SU-DHL-6 (cell line): Measurements from ENCODE around the gene PPARD.

Experiments
- H2AFZ ChIP-seq: fragments of 200-600 bp; sonication (generic); 2 replicates; pipeline ENCODE4 v1.6.1; 2014; ENCODE audit warnings: low read depth, mild to moderate bottlenecking, moderate library complexity, mixed read lengths, antibody characterized with exemption, low read length; ENCODE audit not compliant: severe bottlenecking
- H3F3A ChIP-seq: fragments of 200-600 bp; shearing (Covaris generic); 2 replicates; pipeline ENCODE4 v1.6.0; 2016; ENCODE audit warnings: antibody characterized with exemption, mild to moderate bottlenecking; ENCODE audit not compliant: insufficient read depth
- H3K27ac ChIP-seq: fragments of 200-600 bp; sonication (generic); 2 replicates; pipeline ENCODE4 v1.5.1; 2016; ENCODE audit warnings: low read depth, mild to moderate bottlenecking, low read length, moderate library complexity, mixed read lengths
- H3K27me3 ChIP-seq: fragments of 200-600 bp; sonication (generic), shearing (Covaris generic); 2 replicates; pipeline ENCODE4 v1.6.0; 2014; ENCODE audit warnings: mild to moderate bottlenecking, low read length
- H3K36me3 ChIP-seq: fragments of 200-600 bp; sonication (generic); 2 replicates; pipeline ENCODE4 v1.6.1; 2014; ENCODE audit warnings: mild to moderate bottlenecking, low read length, mixed read lengths
- H3K4me2 ChIP-seq: fragments of 300-600, 200-600 bp; shearing (Covaris generic), sonication (generic); 2 replicates; pipeline ENCODE4 v1.6.0; 2014; ENCODE audit warnings: low read length, low read depth, mild to moderate bottlenecking; ENCODE audit not compliant: poor library complexity, severe bottlenecking
- H3K4me3 ChIP-seq: fragments of 200-600 bp; sonication (generic); 2 replicates; pipeline ENCODE4 v1.5.1; 2014; ENCODE audit warnings: antibody characterized with exemption, low read length, mild to moderate bottlenecking, mixed read lengths; ENCODE audit not compliant: insufficient read depth, poor library complexity, severe bottlenecking
- H3K79me2 ChIP-seq: fragments of 200-600 bp; sonication (generic); 2 replicates; pipeline ENCODE4 v1.6.1; 2014; ENCODE audit warnings: mild to moderate bottlenecking, low read length, moderate library complexity; ENCODE audit not compliant: insufficient read depth
- H3K9ac ChIP-seq: fragments of 200-600 bp; sonication (generic); 2 replicates; pipeline ENCODE4 v1.7.0; 2014; ENCODE audit warnings: mild to moderate bottlenecking, low read length
- H3K9me2 ChIP-seq: fragments of 200-600 bp; sonication (generic); replicated peaks from 2 replicates; pipeline ENCODE4 v1.6.1; 2014; ENCODE audit warnings: low read length; ENCODE audit not compliant: insufficient read depth
- H3K9me3 ChIP-seq: fragments of 200-600 bp; sonication (generic); 2 replicates; pipeline ENCODE4 v1.6.1; 2014; ENCODE audit warnings: low read length, mixed read lengths; ENCODE audit not compliant: insufficient read depth
- H4K20me1 ChIP-seq: fragments of 200-600 bp; sonication (generic); 2 replicates; pipeline ENCODE4 v1.6.1; 2014; ENCODE audit warnings: low read depth, mild to moderate bottlenecking, antibody characterized with exemption, low read length, moderate library complexity, mixed read lengths
- EZH2phosphoT487 ChIP-seq: fragments of 200-600 bp; sonication (generic), shearing (Covaris generic); conservative IDR thresholded peaks from 2 replicates; pipeline ENCODE4 v1.6.1; 2018; ENCODE audit warnings: mild to moderate bottlenecking, antibody characterized with exemption, low read length, moderate library complexity, mixed read lengths
- TF ChIP-seq, protein P1 (sequence below): fragments of 200-600 bp; sonication (generic); IDR thresholded peaks from one replicate; pipeline ENCODE4 v1.5.1; 2017; ENCODE audit warnings: antibody characterized with exemption, mild to moderate bottlenecking, low read length, moderate library complexity; ENCODE audit not compliant: insufficient read depth, poor library complexity, severe bottlenecking

Gene PPARD

DNA sequence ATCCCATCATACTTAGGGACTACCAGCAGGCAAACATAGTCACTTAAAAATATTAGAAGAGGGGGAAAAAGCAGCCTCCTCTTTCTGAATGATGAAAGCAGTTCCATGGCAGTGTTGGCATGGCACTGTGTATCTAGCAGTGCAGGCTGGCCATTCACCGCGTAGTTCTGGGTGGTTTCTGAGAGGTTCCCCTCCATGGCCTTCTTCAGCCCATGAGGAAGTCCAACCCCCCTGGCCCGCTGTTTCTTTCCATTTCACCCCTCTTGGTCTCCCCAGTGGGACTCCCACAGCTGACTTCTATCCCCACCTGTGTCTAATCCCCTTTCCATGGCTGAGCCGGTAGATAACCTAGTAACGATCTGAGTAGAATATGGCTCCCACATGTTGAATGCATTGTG is 17.0 kb downstream of the PPARD start:
- H3K27me3 ChIP-seq = no peaks in the 10 kb centered on the region
- H4K20me1 ChIP-seq = no peaks in the 10 kb centered on the region
- no peaks in the 10 kb centered on the region for H3K79me2 ChIP-seq
- no peaks in the 10 kb centered on the region for H3K9me3 ChIP-seq
- no peaks in the 10 kb centered on the region for H3K9me2 ChIP-seq
- no peak overlapping the region for H3K4me3 ChIP-seq
- H3F3A ChIP-seq = no peaks in the 10 kb centered on the region
- no peak overlapping the region for H3K27ac ChIP-seq
- no peak overlapping the region for H3K4me2 ChIP-seq
- H3K9ac ChIP-seq = no peak overlapping the region
- H3K36me3 ChIP-seq = no peaks in the 10 kb centered on the region
- no peak overlapping the region for H2AFZ ChIP-seq
- no peak for TF ChIP-seq EZH2phosphoT487
- TF ChIP-seq, protein P1, sequence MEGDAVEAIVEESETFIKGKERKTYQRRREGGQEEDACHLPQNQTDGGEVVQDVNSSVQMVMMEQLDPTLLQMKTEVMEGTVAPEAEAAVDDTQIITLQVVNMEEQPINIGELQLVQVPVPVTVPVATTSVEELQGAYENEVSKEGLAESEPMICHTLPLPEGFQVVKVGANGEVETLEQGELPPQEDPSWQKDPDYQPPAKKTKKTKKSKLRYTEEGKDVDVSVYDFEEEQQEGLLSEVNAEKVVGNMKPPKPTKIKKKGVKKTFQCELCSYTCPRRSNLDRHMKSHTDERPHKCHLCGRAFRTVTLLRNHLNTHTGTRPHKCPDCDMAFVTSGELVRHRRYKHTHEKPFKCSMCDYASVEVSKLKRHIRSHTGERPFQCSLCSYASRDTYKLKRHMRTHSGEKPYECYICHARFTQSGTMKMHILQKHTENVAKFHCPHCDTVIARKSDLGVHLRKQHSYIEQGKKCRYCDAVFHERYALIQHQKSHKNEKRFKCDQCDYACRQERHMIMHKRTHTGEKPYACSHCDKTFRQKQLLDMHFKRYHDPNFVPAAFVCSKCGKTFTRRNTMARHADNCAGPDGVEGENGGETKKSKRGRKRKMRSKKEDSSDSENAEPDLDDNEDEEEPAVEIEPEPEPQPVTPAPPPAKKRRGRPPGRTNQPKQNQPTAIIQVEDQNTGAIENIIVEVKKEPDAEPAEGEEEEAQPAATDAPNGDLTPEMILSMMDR = no peak

DNA sequence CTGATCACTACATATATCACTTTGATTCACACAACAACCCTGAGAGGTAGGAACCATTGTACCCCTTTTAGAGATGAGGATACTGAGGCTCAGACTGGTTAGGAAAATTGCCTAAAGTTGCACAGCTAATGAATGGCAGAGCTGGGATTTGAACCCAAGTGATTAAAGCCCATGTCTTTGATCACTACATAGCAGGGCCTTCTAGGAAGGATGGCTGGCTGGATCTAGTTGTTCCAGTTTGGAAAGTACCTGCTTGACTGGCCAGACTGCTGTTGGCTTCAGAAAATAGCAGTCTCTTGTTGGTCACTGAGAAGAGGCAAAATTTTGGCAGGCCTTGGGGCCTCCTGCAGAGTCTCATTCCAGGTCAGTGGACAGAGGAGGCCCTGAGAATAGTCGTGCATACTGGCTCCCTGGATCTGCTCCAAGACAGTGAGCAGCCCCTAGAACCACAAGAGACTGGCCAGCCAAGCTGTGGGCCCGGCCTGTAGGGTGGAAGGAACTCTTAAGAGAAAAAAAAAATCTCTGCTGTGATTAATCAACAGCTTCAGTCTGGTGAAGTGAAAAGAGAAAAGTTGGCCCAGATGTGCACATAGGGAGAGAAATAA is 17.5 kb downstream of the PPARD start:
- Histone ChIP-seq H3K36me3 (no peaks in the 10 kb centered on the region), H2AFZ (no peak overlapping the region), H3K79me2 (no peaks in the 10 kb centered on the region), H3K27ac (no peak overlapping the region), H4K20me1 (no peaks in the 10 kb centered on the region), H3F3A (no peaks in the 10 kb centered on the region), H3K9me2 (no peaks in the 10 kb centered on the region), H3K9me3 (no peaks in the 10 kb centered on the region), H3K9ac (no peak overlapping the region), H3K4me3 (no peak overlapping the region), H3K27me3 (no peaks in the 10 kb centered on the region), H3K4me2 (no peak overlapping the region)
- TF ChIP-seq EZH2phosphoT487 = no peak
- TF ChIP-seq, protein P1 = no peak

DNA sequence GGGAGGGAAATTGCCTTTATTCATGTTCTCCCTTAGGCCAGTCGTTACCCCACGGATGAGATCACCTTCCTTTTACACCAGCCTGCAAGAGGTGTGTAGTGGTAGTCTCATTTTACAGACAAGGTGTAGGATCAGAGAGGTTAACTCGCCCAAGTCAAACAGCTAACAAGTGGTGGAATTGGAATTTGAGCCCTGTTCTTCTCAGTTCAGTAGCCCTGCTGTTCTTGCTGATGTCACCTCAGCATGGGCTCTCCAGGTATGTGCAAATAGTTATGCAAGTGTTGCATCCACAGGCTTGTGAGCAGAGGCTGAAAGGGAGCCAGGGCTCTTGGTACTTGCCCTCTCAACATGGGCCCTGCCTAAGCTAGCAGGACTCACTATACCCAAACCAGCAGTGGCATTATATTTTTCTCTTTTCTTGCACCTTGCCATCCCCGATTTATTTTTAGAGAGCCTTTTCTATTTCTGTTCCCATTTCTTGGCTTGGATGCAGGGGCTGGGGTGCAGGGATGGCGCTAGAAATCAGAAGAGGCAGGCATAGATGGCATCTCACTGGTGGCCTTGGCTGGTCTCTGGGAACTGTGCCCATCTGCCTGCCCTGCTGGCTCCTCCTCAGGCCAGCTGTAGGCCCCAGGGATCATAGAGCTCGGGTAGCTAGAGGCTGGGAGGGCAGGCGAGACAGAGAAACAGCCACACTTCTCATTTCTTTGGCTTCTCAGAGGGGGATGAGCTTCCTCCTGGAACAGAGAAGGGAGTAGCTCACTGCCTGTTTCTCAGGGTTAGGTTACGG is 18.2 kb downstream of the PPARD start:
- Histone ChIP-seq H3K27ac (no peak overlapping the region), H2AFZ (no peak overlapping the region), H3F3A (no peaks in the 10 kb centered on the region), H3K9me2 (no peaks in the 10 kb centered on the region), H3K79me2 (no peaks in the 10 kb centered on the region), H3K9ac (no peak overlapping the region), H3K27me3 (no peaks in the 10 kb centered on the region), H4K20me1 (no peaks in the 10 kb centered on the region), H3K4me2 (no peak overlapping the region), H3K4me3 (no peak overlapping the region), H3K9me3 (no peaks in the 10 kb centered on the region), H3K36me3 (no peaks in the 10 kb centered on the region)
- TF ChIP-seq, protein P1 = no peak
- TF ChIP-seq EZH2phosphoT487 = no peak
